T-cell (primary cell): Measurements from ENCODE around the gene MEF2B. TPM values are rescaled to one million over a fixed set of nuclear protein-coding genes. Genes with fewer than 3 reads are reported as not detected.

Experiments used
- ATAC-seq, 4 experiments: fragments of 200-7000 bp in 3 of 4; fragments of 150-1000 bp in 1 of 4; cut with Tn5 transposase; replicated peaks in 1 of 4; 1 replicate in 3 of 4; 2 replicates in 1 of 4; pipeline ENCODE4 v1.10.0; 2021; ENCODE audit warnings: moderate library complexity in 3 of 4, mild to moderate bottlenecking in 2 of 4, moderate number of reproducible peaks in 1 of 4
- CTCF ChIA-PET, 2 donors: fragments of 300-600 bp; sonication (Branson Sonifier 250); formaldehyde crosslinking; loops; one replicate each; lab custom pipeline; 2022; ENCODE audit warnings: antibody characterized with exemption in 2 of 2; lab: Charles Lee
- POLR2A ChIA-PET, 2 donors: fragments of 300-600 bp; sonication (Branson Sonifier 250); formaldehyde crosslinking; loops; one replicate each; lab custom pipeline; 2022; ENCODE audit warnings: antibody characterized with exemption in 2 of 2; lab: Charles Lee
- DNase-seq, 35 experiments: peaks; one replicate each; pipeline versions ENCODE4 v3.0.0 to v3.0.0-alpha.2; 2013 to 2023
- H3K27ac ChIP-seq: one replicate; pipeline ENCODE4 v1.5.1; 2013; ENCODE audit warnings: low read length
- H3K27me3 ChIP-seq, 2 experiments: replicated peaks in 1 of 2; 1 replicate in 1 of 2; 2 replicates in 1 of 2; pipeline versions ENCODE4 v1.6.1 to v1.7.0; 2013; ENCODE audit warnings: low read length in 1 of 2, mixed read lengths in 1 of 2; ENCODE audit not compliant: control insufficient read depth in 2 of 2, insufficient read depth in 2 of 2; ENCODE audit errors: extremely low read depth in 1 of 2
- H3K36me3 ChIP-seq, 2 donors: 1 replicate in 1 of 2; 2 replicates in 1 of 2; pipeline versions ENCODE4 v1.6.1 to v1.7.0; 2013; ENCODE audit warnings: low read length in 1 of 2; ENCODE audit not compliant: control insufficient read depth in 2 of 2, insufficient read depth in 1 of 2; ENCODE audit errors: extremely low read depth in 1 of 2
- H3K4me1 ChIP-seq, 2 experiments: 1 replicate in 1 of 2; 2 replicates in 1 of 2; pipeline versions ENCODE4 v1.6.1 to v1.7.0; 2013; ENCODE audit warnings: low read length in 2 of 2, mixed read lengths in 1 of 2; ENCODE audit not compliant: insufficient read depth in 2 of 2, control insufficient read depth in 1 of 2; ENCODE audit errors: extremely low read depth in 1 of 2
- H3K4me3 ChIP-seq, 2 donors: 1 replicate in 1 of 2; 2 replicates in 1 of 2; pipeline versions ENCODE4 v1.5.1 to v1.7.0; 2013; ENCODE audit warnings: mild to moderate bottlenecking in 2 of 2, low read length in 1 of 2, moderate library complexity in 1 of 2; ENCODE audit not compliant: control insufficient read depth in 1 of 2; ENCODE audit errors: extremely low read depth in 1 of 2
- H3K9me3 ChIP-seq: 2 replicates; pipeline ENCODE4 v1.7.0; 2013
- H3K27ac Mint-ChIP-seq, 2 donors: one replicate each; pipeline ENCODE4 v1.8.0; 2020 to 2021; ENCODE audit warnings: mild to moderate bottlenecking in 2 of 2, mixed read lengths in 2 of 2
- H3K27me3 Mint-ChIP-seq, 2 donors: one replicate each; pipeline ENCODE4 v1.8.0; 2021 to 2022; ENCODE audit warnings: mixed read lengths in 2 of 2
- H3K36me3 Mint-ChIP-seq: one replicate; pipeline ENCODE4 v1.8.0; 2021; ENCODE audit warnings: mixed read lengths
- H3K4me1 Mint-ChIP-seq, 3 donors: one replicate each; pipeline ENCODE4 v1.8.0; 2020 to 2022; ENCODE audit warnings: mixed read lengths in 3 of 3, mild to moderate bottlenecking in 1 of 3
- H3K4me3 Mint-ChIP-seq, 3 donors: one replicate each; pipeline ENCODE4 v1.8.0; 2020 to 2022; ENCODE audit warnings: mild to moderate bottlenecking in 3 of 3, mixed read lengths in 3 of 3, moderate library complexity in 3 of 3
- H3K9me3 Mint-ChIP-seq, 3 donors: one replicate each; pipeline ENCODE4 v1.8.0; 2020 to 2022; ENCODE audit warnings: mixed read lengths in 3 of 3
- WGBS: methylation state at CpG from one replicate; pipeline ENCODE4 v1.1.5; 2013; ENCODE audit warnings: missing lambda C conversion rate; ENCODE audit not compliant: insufficient coverage; 5-methylcytosine and 5-hydroxymethylcytosine counted together
- total RNA-seq, 35 experiments: library from RNA in 6 of 35; stranded (reverse) in 6 of 35; fragments of 120-200 nt in 1 of 35; gene quantifications; one replicate each; pipeline versions ENCODE4 v1.2.1 to v1.2.4 and lab custom pipeline; 2013 to 2026

The MEF2B gene
- total RNA-seq, 5 donors from 2014 or later (not counting 1 experiment from before 2014, with no cell fraction given): 3.3 to 6.4 (median 6.0) TPM

DNA sequence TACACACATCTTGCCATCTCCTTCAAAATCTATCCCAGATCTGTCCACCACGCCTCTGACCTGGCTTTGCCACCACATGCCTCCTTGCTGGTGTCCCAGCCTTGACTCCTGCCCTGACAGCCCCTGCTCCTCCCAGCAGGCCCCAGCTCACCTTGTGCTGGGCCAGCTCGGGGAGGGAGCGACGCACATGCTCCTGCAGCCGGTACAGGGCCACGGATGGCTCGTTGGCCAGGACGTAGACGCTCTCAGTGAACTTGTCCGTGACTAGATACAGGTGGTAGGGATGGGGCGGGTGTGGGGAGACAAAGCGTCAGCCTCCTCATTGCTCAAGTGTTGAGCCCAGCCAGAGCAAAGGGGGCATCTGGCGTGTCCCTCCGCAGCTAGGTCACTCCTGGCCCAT is 16.7 kb upstream of the MEF2B start:
- ATAC-seq (no peak), DNase-seq (no peak)
- Histone ChIP-seq H3K4me1 (peaks cover 9 to 37% of the 10 kb centered on the region in 2 experiments), H3K36me3 (peaks cover 10 to 23% of the 10 kb centered on the region in 2 donors), H3K9me3 (no peaks in the 10 kb centered on the region), H3K27me3 (no peaks in the 10 kb centered on the region), H3K4me3 (no peak overlapping the region), H3K27ac (no peak overlapping the region)
- 96% methylated on average over 14 of the region's 14 CpGs for WGBS
- H3K27me3 Mint-ChIP-seq: no peaks in the 10 kb centered on the region
- peaks cover 26% of the 10 kb centered on the region for H3K36me3 Mint-ChIP-seq
- H3K27ac Mint-ChIP-seq: no peak overlapping the region
- H3K4me1 Mint-ChIP-seq: peaks cover 29 to 41% (median 38%) of the 10 kb centered on the region in 3 donors
- H3K9me3 Mint-ChIP-seq: no peaks in the 10 kb centered on the region
- no peak overlapping the region for H3K4me3 Mint-ChIP-seq
- ChIA-PET CTCF (no interaction called here), POLR2A (interaction anchor here in 1 of 2 donors (0.7 kb wide), 1 partner anchor 199 kb away, joined by 6 read pairs; no protein-coding TSS in a partner anchor)

GRCh38 chr19:19185853-19186740 is 16.0 kb upstream of the MEF2B start:
- H3K9me3 Mint-ChIP-seq: no peaks in the 10 kb centered on the region
- Histone ChIP-seq H3K27ac (no peak overlapping the region), H3K9me3 (no peaks in the 10 kb centered on the region), H3K4me3 (no peak overlapping the region), H3K27me3 (no peaks in the 10 kb centered on the region), H3K36me3 (peaks cover 14 to 29% of the 10 kb centered on the region in 2 donors), H3K4me1 (peaks cover 6 to 31% of the 10 kb centered on the region in 2 experiments)
- CTCF ChIA-PET: no interaction called here
- no peaks in the 10 kb centered on the region for H3K27me3 Mint-ChIP-seq
- no peak overlapping the region for H3K4me3 Mint-ChIP-seq
- peak; percentile 21 to 76 (median 49) for DNase-seq
- peaks cover 29 to 35% (median 34%) of the 10 kb centered on the region in 3 donors for H3K4me1 Mint-ChIP-seq
- H3K36me3 Mint-ChIP-seq: peaks cover 30% of the 10 kb centered on the region
- POLR2A ChIA-PET: interaction anchor here in 1 of 2 donors (0.5 kb wide), 1 partner anchor 39 kb away, joined by 3 read pairs; no protein-coding TSS in a partner anchor
- 76% methylated on average over 3 of the region's 9 CpGs for WGBS
- ATAC-seq: peak; percentile 84 to 89 (median 88)
- H3K27ac Mint-ChIP-seq: peak overlapping the region in 1 of 2 donors; percentile 52

- H3K27ac Mint-ChIP-seq: no peak overlapping the region
- H3K27ac ChIP-seq: no peak overlapping the region
- POLR2A ChIA-PET: no interaction called here
Measured at GRCh38 chr19:19181488-19181998, 11.5 kb upstream of the MEF2B start.

DNA sequence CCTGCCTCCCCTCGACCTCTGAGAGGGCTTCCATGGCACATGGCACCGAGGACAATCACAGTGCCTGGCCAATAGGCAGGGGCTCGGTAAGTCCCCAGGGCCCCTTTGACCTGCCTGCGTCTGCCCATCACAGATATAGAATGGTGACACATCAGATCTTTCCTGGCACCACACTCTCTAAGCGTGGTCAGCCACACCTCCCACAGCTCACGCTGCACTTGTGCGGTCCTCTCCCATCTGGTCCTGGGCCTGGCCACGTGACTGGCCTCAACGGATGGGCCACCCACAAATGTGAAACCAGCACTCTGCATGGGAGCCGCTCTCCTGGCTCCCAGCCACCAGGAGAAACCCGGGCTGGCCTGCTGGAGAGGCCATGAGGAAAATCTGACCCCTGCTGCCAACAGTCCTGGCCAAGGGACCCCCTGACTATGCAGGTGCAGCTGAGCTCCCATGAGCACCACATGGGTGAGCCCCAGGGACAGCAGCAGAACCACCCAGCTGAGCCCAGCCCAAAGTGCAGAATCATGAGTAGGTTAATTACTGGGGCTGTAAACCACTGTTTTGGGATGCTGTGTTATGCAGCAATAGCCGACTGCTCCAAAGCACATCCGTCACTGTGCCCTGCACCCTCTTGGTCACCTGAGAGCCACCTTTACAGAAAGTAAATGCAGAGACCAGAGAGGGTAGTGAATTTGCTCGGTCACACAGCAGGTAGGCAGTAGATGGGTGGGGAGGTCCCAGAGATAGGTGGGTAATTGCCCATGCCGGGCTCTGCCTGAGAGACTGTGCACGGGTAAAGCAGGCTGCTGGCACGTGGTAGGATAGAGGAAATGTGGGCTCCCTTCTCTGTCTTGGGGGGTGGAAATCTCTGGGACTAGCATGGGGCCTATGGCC is 9.7 kb upstream of the MEF2B start:
- Histone ChIP-seq H3K36me3 (peaks cover 22 to 34% of the 10 kb centered on the region in 2 donors), H3K27me3 (no peaks in the 10 kb centered on the region), H3K27ac (no peak overlapping the region), H3K4me1 (peaks cover 0 to 4% of the 10 kb centered on the region in 2 experiments), H3K4me3 (no peak overlapping the region), H3K9me3 (no peaks in the 10 kb centered on the region)
- WGBS: 85% methylated on average over 15 of the region's 17 CpGs
- H3K36me3 Mint-ChIP-seq: peaks cover 23% of the 10 kb centered on the region
- H3K27ac Mint-ChIP-seq: no peak overlapping the region
- no peak overlapping the region for H3K4me3 Mint-ChIP-seq
- no peak for DNase-seq
- POLR2A ChIA-PET: no interaction called here
- CTCF ChIA-PET: no interaction called here
- no peaks in the 10 kb centered on the region for H3K27me3 Mint-ChIP-seq
- peaks cover 0 to 3% (median 0%) of the 10 kb centered on the region in 3 donors for H3K4me1 Mint-ChIP-seq
- no peaks in the 10 kb centered on the region for H3K9me3 Mint-ChIP-seq
- ATAC-seq: no peak

More at GRCh38 chr19:19181488-19181998, 11.5 kb upstream of the MEF2B start:
- Mint-ChIP-seq H3K27me3 (no peaks in the 10 kb centered on the region), H3K4me3 (no peak overlapping the region), H3K4me1 (peaks cover 6 to 7% (median 6%) of the 10 kb centered on the region in 3 donors), H3K36me3 (peaks cover 27% of the 10 kb centered on the region), H3K9me3 (no peaks in the 10 kb centered on the region)
- WGBS: 100% methylated on average over 6 of the region's 9 CpGs
- H3K27me3 ChIP-seq: no peaks in the 10 kb centered on the region
- H3K4me1 ChIP-seq: peaks cover 0 to 7% of the 10 kb centered on the region in 2 experiments
- peaks cover 22 to 40% of the 10 kb centered on the region in 2 donors for H3K36me3 ChIP-seq
- no peak for ATAC-seq
- H3K9me3 ChIP-seq: no peaks in the 10 kb centered on the region
- no peak for DNase-seq
- H3K4me3 ChIP-seq: no peak overlapping the region
- CTCF ChIA-PET: no interaction called here

DNA sequence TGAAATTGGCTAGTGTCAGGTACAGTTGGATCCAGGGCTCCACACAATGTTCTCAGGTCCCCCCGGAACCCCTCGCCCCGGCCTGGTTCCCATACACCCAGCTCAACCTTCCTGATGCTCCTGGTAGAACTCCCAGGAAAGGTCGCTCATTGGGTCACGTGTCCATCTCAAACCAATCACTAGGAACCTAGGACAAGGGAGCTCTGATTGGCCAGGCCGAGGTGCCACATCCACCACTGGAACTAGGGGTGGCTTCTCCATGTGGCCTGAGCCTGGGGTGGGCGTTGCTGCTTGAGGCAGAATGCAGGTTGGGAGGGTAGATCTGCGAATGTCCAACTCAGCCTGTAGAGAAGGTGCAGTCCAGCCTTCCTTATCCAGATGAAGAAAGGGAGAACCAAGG is 6.9 kb upstream of the MEF2B start:
- H3K9me3 ChIP-seq: no peaks in the 10 kb centered on the region
- no peak overlapping the region for H3K27ac ChIP-seq
- Mint-ChIP-seq H3K4me3 (no peak overlapping the region), H3K9me3 (no peaks in the 10 kb centered on the region), H3K36me3 (peaks cover 14% of the 10 kb centered on the region), H3K27ac (no peak overlapping the region), H3K27me3 (no peaks in the 10 kb centered on the region), H3K4me1 (peaks cover 0 to 3% (median 0%) of the 10 kb centered on the region in 3 donors)
- 96% methylated on average over 7 of the region's 8 CpGs for WGBS
- H3K4me1 ChIP-seq: peaks cover 0 to 5% of the 10 kb centered on the region in 2 experiments
- H3K4me3 ChIP-seq: no peak overlapping the region
- ChIA-PET CTCF (interaction anchor here in 1 of 2 donors (0.5 to 0.6 kb wide), 2 partner anchors 17 to 123 kb away, joined by 3 to 6 read pairs; no protein-coding TSS in a partner anchor), POLR2A (no interaction called here)
- peaks cover 0 to under 1% of the 10 kb centered on the region in 2 experiments for H3K27me3 ChIP-seq
- ATAC-seq (no peak), DNase-seq (no peak)
- H3K36me3 ChIP-seq: peaks cover 14 to 25% of the 10 kb centered on the region in 2 donors
